ENCODE results near the gene ING1.

DNA sequence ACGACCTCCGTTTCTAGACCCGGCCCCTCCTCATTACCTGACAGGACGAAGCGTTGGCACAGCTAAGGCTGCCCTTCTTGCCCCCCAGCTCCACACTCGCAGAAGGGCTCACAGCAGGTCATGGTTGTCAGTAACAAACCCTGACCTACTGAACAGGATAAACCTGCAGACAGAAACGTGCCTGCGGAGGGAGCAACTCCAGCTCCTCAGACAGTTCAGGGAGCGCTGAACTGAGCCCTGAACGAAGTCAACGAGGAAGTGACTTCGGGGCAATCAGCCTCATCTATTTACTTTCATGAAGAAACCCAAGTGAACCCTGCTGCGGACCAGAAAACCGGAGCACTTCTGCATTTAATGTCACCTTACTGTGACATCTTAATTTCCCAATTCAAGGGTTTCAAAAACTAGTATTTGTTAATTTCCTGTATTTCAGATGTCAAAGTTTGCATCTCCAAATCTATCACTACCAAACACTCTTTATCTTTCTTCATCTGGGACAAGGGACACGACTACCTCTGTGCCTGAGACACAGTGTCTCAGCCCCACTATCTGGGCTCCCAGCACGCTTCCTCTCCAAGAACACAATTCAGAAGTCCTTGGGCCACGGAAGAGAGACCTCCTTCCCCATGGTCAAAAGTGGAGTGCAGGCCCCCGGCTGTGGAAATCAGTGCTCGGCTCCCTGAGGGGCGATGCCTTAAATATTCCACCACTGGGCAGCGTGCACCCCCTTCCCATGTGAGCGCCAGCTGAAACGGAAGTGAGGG is 47.8 kb upstream of the ING1 start:
- no peak for TF ChIP-seq POLR2AphosphoS5 (IDR thresholded peaks at IDR 0.05)
- TF ChIP-seq, protein P1, sequence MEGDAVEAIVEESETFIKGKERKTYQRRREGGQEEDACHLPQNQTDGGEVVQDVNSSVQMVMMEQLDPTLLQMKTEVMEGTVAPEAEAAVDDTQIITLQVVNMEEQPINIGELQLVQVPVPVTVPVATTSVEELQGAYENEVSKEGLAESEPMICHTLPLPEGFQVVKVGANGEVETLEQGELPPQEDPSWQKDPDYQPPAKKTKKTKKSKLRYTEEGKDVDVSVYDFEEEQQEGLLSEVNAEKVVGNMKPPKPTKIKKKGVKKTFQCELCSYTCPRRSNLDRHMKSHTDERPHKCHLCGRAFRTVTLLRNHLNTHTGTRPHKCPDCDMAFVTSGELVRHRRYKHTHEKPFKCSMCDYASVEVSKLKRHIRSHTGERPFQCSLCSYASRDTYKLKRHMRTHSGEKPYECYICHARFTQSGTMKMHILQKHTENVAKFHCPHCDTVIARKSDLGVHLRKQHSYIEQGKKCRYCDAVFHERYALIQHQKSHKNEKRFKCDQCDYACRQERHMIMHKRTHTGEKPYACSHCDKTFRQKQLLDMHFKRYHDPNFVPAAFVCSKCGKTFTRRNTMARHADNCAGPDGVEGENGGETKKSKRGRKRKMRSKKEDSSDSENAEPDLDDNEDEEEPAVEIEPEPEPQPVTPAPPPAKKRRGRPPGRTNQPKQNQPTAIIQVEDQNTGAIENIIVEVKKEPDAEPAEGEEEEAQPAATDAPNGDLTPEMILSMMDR (IDR thresholded peaks at IDR 0.05): no peak
- TF ChIP-seq POLR2A (IDR thresholded peaks at IDR 0.05): no peak

Data from upper lobe of left lung (tissue), 4 donors.